Trophoblast cell (in vitro differentiated cells and primary cell): ENCODE results near the gene NFX1.

Source experiments
- DNase-seq, 2 donors: peaks; one replicate each; pipeline ENCODE4 v3.0.0-alpha.2; 2016
- H2AFZ ChIP-seq: 2 replicates; pipeline ENCODE4 v1.6.1; 2013; ENCODE audit warnings: low read length, moderate library complexity, mild to moderate bottlenecking; ENCODE audit not compliant: insufficient read depth, poor library complexity
- H2AK5ac ChIP-seq: 2 replicates; pipeline ENCODE4 v1.6.1; 2013; ENCODE audit warnings: mild to moderate bottlenecking, low read length
- H2BK120ac ChIP-seq: 2 replicates; pipeline ENCODE4 v1.6.1; 2013; ENCODE audit warnings: low read length, mild to moderate bottlenecking, moderate library complexity; ENCODE audit not compliant: insufficient read depth, poor library complexity
- H2BK12ac ChIP-seq: 2 replicates; pipeline ENCODE4 v1.6.1; 2013; ENCODE audit warnings: mild to moderate bottlenecking, low read length, moderate library complexity
- H2BK5ac ChIP-seq: 2 replicates; pipeline ENCODE4 v1.6.1; 2013; ENCODE audit warnings: low read length, low read depth, moderate library complexity, mild to moderate bottlenecking; ENCODE audit not compliant: poor library complexity
- H3K14ac ChIP-seq: 2 replicates; pipeline ENCODE4 v1.6.1; 2013; ENCODE audit warnings: mild to moderate bottlenecking, low read length
- H3K18ac ChIP-seq: 2 replicates; pipeline ENCODE4 v1.6.1; 2013; ENCODE audit warnings: mild to moderate bottlenecking, low read length
- H3K23ac ChIP-seq: 2 replicates; pipeline ENCODE4 v1.6.1; 2013; ENCODE audit warnings: low read length
- H3K27ac ChIP-seq: 2 replicates; pipeline ENCODE4 v1.5.1; 2013; ENCODE audit warnings: low read depth, mild to moderate bottlenecking, inconsistent platforms, low read length, moderate library complexity
- H3K27me3 ChIP-seq: 2 replicates; pipeline ENCODE4 v1.6.1; 2013; ENCODE audit warnings: inconsistent platforms, mild to moderate bottlenecking, low read length, moderate library complexity; ENCODE audit not compliant: insufficient read depth
- H3K36me3 ChIP-seq, 2 experiments: 1 replicate in 1 of 2; 2 replicates in 1 of 2; pipeline ENCODE4 v1.6.1; 2013; ENCODE audit warnings: low read length in 2 of 2, mild to moderate bottlenecking in 2 of 2, moderate library complexity in 1 of 2; ENCODE audit not compliant: insufficient read depth in 2 of 2, control insufficient read depth in 1 of 2
- H3K4ac ChIP-seq: 2 replicates; pipeline ENCODE4 v1.6.1; 2013; ENCODE audit warnings: low read depth, mild to moderate bottlenecking, low read length, moderate library complexity
- H3K4me1 ChIP-seq, 2 experiments: 1 replicate in 1 of 2; 2 replicates in 1 of 2; pipeline ENCODE4 v1.6.1; 2013; ENCODE audit warnings: low read length in 2 of 2, mild to moderate bottlenecking in 2 of 2, moderate library complexity in 1 of 2; ENCODE audit not compliant: insufficient read depth in 2 of 2, control insufficient read depth in 1 of 2
- H3K4me2 ChIP-seq: 2 replicates; pipeline ENCODE4 v1.6.1; 2013; ENCODE audit warnings: inconsistent platforms, mild to moderate bottlenecking, low read length, moderate library complexity
- H3K4me3 ChIP-seq: 2 replicates; pipeline ENCODE4 v1.5.1; 2013; ENCODE audit warnings: mild to moderate bottlenecking, low read depth, low read length, inconsistent platforms
- H3K79me1 ChIP-seq: one replicate; pipeline ENCODE4 v1.6.1; 2013; ENCODE audit warnings: low read length
- H3K79me2 ChIP-seq: 2 replicates; pipeline ENCODE4 v1.6.1; 2013; ENCODE audit warnings: low read length, mild to moderate bottlenecking; ENCODE audit not compliant: control insufficient read depth, insufficient read depth, poor library complexity
- H3K9ac ChIP-seq: 2 replicates; pipeline ENCODE4 v1.6.1; 2013; ENCODE audit warnings: mild to moderate bottlenecking, low read length
- H3K9me3 ChIP-seq: 2 replicates; pipeline ENCODE4 v1.6.1; 2013; ENCODE audit warnings: low read depth, mild to moderate bottlenecking, control low read depth, inconsistent platforms, low read length; ENCODE audit not compliant: insufficient read depth
- H4K12ac ChIP-seq: 2 replicates; pipeline ENCODE4 v1.6.1; 2013; ENCODE audit warnings: low read depth, mild to moderate bottlenecking, low read length, moderate library complexity
- H4K8ac ChIP-seq: 2 replicates; pipeline ENCODE4 v1.6.1; 2013; ENCODE audit warnings: low read depth, mild to moderate bottlenecking, low read length, moderate library complexity
- H4K91ac ChIP-seq: one replicate; pipeline ENCODE4 v1.6.1; 2013; ENCODE audit warnings: low read depth, mild to moderate bottlenecking, low read length, moderate library complexity
- WGBS: extraction: QIAGEN DNeasy Blood & Tissue Kit; methylation state at CpG from one replicate; pipeline ENCODE4 v1.1.7; 2013; ENCODE audit warnings: missing lambda C conversion rate; ENCODE audit not compliant: insufficient read length, insufficient coverage; ENCODE audit errors: extremely low coverage; 5-methylcytosine and 5-hydroxymethylcytosine counted together

The NFX1 gene

DNA sequence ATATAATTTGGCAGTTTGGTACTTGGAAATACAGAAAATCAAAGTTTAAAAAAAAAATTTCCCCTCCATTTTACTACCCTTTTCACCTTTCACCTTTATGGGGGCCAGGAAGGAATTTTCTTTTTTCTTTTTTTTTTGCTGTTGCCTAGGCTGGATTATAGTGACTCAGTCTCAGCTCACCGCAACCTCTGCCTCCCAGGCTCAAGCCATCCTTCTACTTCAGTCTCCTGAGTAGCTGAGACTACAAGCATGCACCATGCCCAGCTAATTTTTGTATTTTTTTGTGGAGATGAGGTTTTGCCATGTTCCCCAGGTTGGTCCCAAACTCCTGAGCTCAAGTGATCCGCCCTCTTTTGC, 16.4 kb upstream of the NFX1 start:
- Histone ChIP-seq H4K91ac (no peak overlapping the region), H2BK12ac (no peak overlapping the region), H4K12ac (no peak overlapping the region), H3K27ac (no peak overlapping the region), H2AFZ (no peak overlapping the region), H2BK5ac (no peak overlapping the region), H2AK5ac (no peak overlapping the region), H2BK120ac (no peak overlapping the region), H3K23ac (no peak overlapping the region), H3K9ac (no peak overlapping the region), H3K4me1 (no peaks in the 10 kb centered on the region), H3K4me3 (no peak overlapping the region), H3K79me2 (no peaks in the 10 kb centered on the region), H4K8ac (no peak overlapping the region), H3K14ac (no peak overlapping the region), H3K9me3 (no peaks in the 10 kb centered on the region), H3K4me2 (no peak overlapping the region), H3K18ac (no peak overlapping the region), H3K79me1 (no peaks in the 10 kb centered on the region), H3K4ac (no peak overlapping the region), H3K36me3 (peaks cover 25 to 42% of the 10 kb centered on the region in 2 experiments), H3K27me3 (no peaks in the 10 kb centered on the region)
- WGBS, result no CpG with 5 or more reads among the region's 2 CpGs
- no peak for DNase-seq

DNA sequence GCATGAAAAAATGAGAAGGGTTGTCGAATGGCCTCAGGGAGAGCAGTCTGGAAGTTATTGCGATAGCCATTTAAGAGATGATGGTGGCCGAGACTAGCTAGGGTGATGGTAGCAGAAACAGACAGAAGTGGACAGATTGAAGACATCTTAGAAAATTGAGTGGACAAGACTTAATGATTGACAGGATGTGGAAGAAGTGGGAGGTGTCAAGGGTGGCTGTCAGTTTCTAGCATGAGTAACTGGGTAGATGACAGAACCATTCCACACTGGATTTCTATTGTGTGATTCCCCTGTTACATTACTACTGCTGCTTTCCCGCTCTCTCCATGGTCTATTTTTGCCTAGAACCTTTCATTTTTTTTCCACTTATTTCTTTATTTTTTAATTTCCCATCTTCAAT, 12.8 kb upstream of the NFX1 start:
- no peak overlapping the region for H2AK5ac ChIP-seq
- peaks cover 30 to 37% of the 10 kb centered on the region in 2 experiments for H3K36me3 ChIP-seq
- H3K27me3 ChIP-seq, result no peaks in the 10 kb centered on the region
- H2BK5ac ChIP-seq, result no peak overlapping the region
- H3K4ac ChIP-seq, result no peak overlapping the region
- H3K9me3 ChIP-seq, result no peaks in the 10 kb centered on the region
- no peak overlapping the region for H3K18ac ChIP-seq
- H3K79me1 ChIP-seq, result no peaks in the 10 kb centered on the region
- H4K12ac ChIP-seq, result no peak overlapping the region
- no peaks in the 10 kb centered on the region for H3K79me2 ChIP-seq
- no peak overlapping the region for H4K91ac ChIP-seq
- no peak overlapping the region for H2BK12ac ChIP-seq
- H4K8ac ChIP-seq, result no peak overlapping the region
- H3K4me2 ChIP-seq, result no peak overlapping the region
- no peaks in the 10 kb centered on the region for H3K4me1 ChIP-seq
- H3K27ac ChIP-seq, result no peak overlapping the region
- no peak for DNase-seq
- H2AFZ ChIP-seq, result no peak overlapping the region
- H3K4me3 ChIP-seq, result no peak overlapping the region
- WGBS, result no CpG with 5 or more reads among the region's 4 CpGs
- no peak overlapping the region for H2BK120ac ChIP-seq
- H3K23ac ChIP-seq, result no peak overlapping the region
- no peak overlapping the region for H3K9ac ChIP-seq
- no peak overlapping the region for H3K14ac ChIP-seq

DNA sequence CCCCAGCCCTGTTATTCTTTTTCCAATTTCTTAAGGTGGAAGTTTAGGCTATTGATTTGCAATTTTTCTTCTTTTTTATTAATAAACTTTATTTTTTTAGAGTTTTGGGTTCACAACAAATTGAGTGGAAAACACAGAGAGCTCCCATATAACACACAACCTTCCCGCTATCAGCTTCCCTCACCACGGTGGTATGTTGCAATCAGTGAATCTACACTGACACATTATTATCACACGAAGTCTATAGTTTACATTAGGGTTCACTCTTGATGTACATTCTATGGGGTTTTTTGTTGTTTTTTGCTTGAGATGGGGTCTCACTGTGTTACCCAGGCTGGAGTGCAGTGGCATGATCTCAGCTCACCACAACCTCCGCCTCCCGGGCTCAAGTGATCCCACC, 4.8 kb upstream of the NFX1 start:
- H3K4me1 ChIP-seq, result peaks cover 0 to 3% of the 10 kb centered on the region in 2 experiments
- no peak overlapping the region for H3K18ac ChIP-seq
- H4K91ac ChIP-seq, result no peak overlapping the region
- no peak overlapping the region for H2BK12ac ChIP-seq
- H2AK5ac ChIP-seq, result no peak overlapping the region
- no peak overlapping the region for H3K14ac ChIP-seq
- no peak overlapping the region for H3K4me2 ChIP-seq
- peaks cover 4% of the 10 kb centered on the region for H3K79me2 ChIP-seq
- H4K8ac ChIP-seq, result no peak overlapping the region
- no peak overlapping the region for H3K27ac ChIP-seq
- no peak for DNase-seq
- no peak overlapping the region for H2BK5ac ChIP-seq
- WGBS, result no CpG with 5 or more reads among the region's 5 CpGs
- H3K36me3 ChIP-seq, result peaks cover 3 to 4% of the 10 kb centered on the region in 2 experiments
- no peak overlapping the region for H4K12ac ChIP-seq
- H3K23ac ChIP-seq, result no peak overlapping the region
- H3K9me3 ChIP-seq, result no peaks in the 10 kb centered on the region
- no peaks in the 10 kb centered on the region for H3K27me3 ChIP-seq
- no peak overlapping the region for H3K4ac ChIP-seq
- no peak overlapping the region for H2BK120ac ChIP-seq
- no peak overlapping the region for H3K9ac ChIP-seq
- H2AFZ ChIP-seq, result no peak overlapping the region
- H3K4me3 ChIP-seq, result no peak overlapping the region
- peaks cover 6% of the 10 kb centered on the region for H3K79me1 ChIP-seq

- no peak overlapping the region for H2BK5ac ChIP-seq
- H3K79me1 ChIP-seq, result peaks cover 10% of the 10 kb centered on the region
- H3K23ac ChIP-seq, result no peak overlapping the region
- no peak overlapping the region for H3K4me2 ChIP-seq
- H3K9me3 ChIP-seq, result no peaks in the 10 kb centered on the region
- no peak overlapping the region for H4K8ac ChIP-seq
- no peak overlapping the region for H2AFZ ChIP-seq
- peaks cover 0 to under 1% of the 10 kb centered on the region in 2 experiments for H3K36me3 ChIP-seq
- no peak overlapping the region for H3K27ac ChIP-seq
- peaks cover 8% of the 10 kb centered on the region for H3K79me2 ChIP-seq
- H2BK120ac ChIP-seq, result no peak overlapping the region
- no CpG with 5 or more reads among the region's 4 CpGs for WGBS
- peaks cover 3% of the 10 kb centered on the region in 2 experiments for H3K4me1 ChIP-seq
- H3K18ac ChIP-seq, result no peak overlapping the region
- no peak overlapping the region for H4K12ac ChIP-seq
- no peak overlapping the region for H3K14ac ChIP-seq
- no peak overlapping the region for H3K4ac ChIP-seq
- no peak overlapping the region for H3K4me3 ChIP-seq
- H2BK12ac ChIP-seq, result no peak overlapping the region
- H3K27me3 ChIP-seq, result no peaks in the 10 kb centered on the region
- H3K9ac ChIP-seq, result no peak overlapping the region
- peak; percentile 36 to 73 for DNase-seq
- no peak overlapping the region for H4K91ac ChIP-seq
- H2AK5ac ChIP-seq, result no peak overlapping the region
Observed at GRCh38 chr9:33287087-33287490, 3.2 kb upstream of the NFX1 start.
